A549 (cell line): Measurements from ENCODE around the gene SACM1L.

ENCODE experiments used
- HDAC2 ChIP-seq: fragments of 200-600 bp; sonication (generic); IDR thresholded peaks from 2 replicates; pipeline ENCODE4 v1.6.1; 2016
- JUNB ChIP-seq: fragments of >200 bp; sonication (Bioruptor Twin); formaldehyde crosslinking; IDR thresholded peaks from 2 replicates; pipeline ENCODE4 v1.6.1; 2016
- POLR2A ChIP-seq: IDR thresholded peaks from 2 replicates; pipeline ENCODE4 v1.6.1; 2012; ENCODE audit warnings: mild to moderate bottlenecking, low read length
- RAD21 ChIP-seq, 2 experiments: fragments of >200 bp in 1 of 2; sonication (Bioruptor Twin) in 1 of 2; formaldehyde crosslinking in 1 of 2; IDR thresholded peaks in 1 of 2; conservative IDR thresholded peaks in 1 of 2; 2 replicates in 1 of 2; 3 replicates in 1 of 2; pipeline ENCODE4 v1.6.1; 2012 to 2018; ENCODE audit warnings: inconsistent platforms in 1 of 2
- RCOR1 ChIP-seq: fragments of 150-350 bp; IDR thresholded peaks from 2 replicates; pipeline ENCODE4 v1.6.1; 2014; ENCODE audit warnings: antibody characterized with exemption, low read length, low read depth
- RFX5 ChIP-seq: fragments of 450-650 bp; IDR thresholded peaks from 2 replicates; pipeline ENCODE4 v1.7.1; 2014; ENCODE audit warnings: antibody characterized with exemption, mild to moderate bottlenecking, moderate library complexity
- ZFP36 ChIP-seq: fragments of 450-650 bp; IDR thresholded peaks from 2 replicates; pipeline ENCODE4 v1.6.1; 2014; ENCODE audit warnings: borderline replicate concordance; ENCODE audit not compliant: partially characterized antibody
- ZNF302 ChIP-seq: fragments of 250-450 bp; sonication (Bioruptor Pico); IDR thresholded peaks from 2 replicates; pipeline ENCODE4 v1.9.0; 2021; ENCODE audit warnings: inconsistent platforms, mild to moderate bottlenecking, moderate library complexity
- TF ChIP-seq, protein P1 (sequence below): fragments of >200 bp; sonication (Bioruptor Twin); formaldehyde crosslinking; IDR thresholded peaks from 3 replicates; pipeline ENCODE4 v1.5.1; 2016
- TF ChIP-seq, protein P2 (sequence below): fragments of 200-600 bp; sonication (generic); IDR thresholded peaks from 2 replicates; pipeline ENCODE4 v1.6.1; 2016; ENCODE audit warnings: antibody characterized with exemption, mild to moderate bottlenecking, moderate library complexity

DNA sequence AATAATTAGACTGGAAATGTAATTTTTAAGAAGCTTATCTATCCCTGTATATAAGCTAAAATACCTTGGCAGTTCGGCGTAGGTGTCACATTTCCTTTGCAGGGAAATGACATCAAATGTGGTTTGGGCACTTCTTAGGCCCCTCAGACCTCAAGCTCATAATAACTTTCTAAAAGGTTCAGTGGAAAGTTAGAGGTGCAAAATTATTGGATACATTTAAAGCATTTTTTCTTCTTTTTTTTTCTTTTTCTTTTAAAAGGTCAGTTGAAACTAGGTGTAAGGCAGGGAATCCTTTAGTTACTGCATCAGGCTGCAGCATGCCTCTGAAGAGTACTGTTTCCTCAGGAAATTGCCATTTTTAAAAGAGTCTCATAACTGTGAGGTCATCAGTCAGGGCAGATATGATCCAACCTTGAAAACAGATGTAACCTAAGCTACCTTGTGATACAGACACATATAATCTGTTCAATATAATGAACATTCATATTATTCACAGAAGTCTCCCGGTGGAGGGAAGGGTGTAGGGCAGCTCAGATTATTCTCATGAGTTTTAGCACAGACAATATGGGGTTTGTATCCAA, 4.8 kb downstream of the SACM1L start:
- TF ChIP-seq JUNB: no peak
- TF ChIP-seq RFX5: no peak
- TF ChIP-seq, protein P1, sequence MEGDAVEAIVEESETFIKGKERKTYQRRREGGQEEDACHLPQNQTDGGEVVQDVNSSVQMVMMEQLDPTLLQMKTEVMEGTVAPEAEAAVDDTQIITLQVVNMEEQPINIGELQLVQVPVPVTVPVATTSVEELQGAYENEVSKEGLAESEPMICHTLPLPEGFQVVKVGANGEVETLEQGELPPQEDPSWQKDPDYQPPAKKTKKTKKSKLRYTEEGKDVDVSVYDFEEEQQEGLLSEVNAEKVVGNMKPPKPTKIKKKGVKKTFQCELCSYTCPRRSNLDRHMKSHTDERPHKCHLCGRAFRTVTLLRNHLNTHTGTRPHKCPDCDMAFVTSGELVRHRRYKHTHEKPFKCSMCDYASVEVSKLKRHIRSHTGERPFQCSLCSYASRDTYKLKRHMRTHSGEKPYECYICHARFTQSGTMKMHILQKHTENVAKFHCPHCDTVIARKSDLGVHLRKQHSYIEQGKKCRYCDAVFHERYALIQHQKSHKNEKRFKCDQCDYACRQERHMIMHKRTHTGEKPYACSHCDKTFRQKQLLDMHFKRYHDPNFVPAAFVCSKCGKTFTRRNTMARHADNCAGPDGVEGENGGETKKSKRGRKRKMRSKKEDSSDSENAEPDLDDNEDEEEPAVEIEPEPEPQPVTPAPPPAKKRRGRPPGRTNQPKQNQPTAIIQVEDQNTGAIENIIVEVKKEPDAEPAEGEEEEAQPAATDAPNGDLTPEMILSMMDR: no peak
- no peak for TF ChIP-seq ZNF302 (CRISPR knock-in tag)
- TF ChIP-seq RAD21 (conservative IDR thresholded peaks at IDR 0.05 in 1 of 2, IDR thresholded peaks at IDR 0.05 in 1 of 2): no peak
- TF ChIP-seq ZFP36: no peak
- no peak for TF ChIP-seq POLR2A
- no peak for TF ChIP-seq HDAC2
- TF ChIP-seq RCOR1: no peak
- TF ChIP-seq, protein P2, sequence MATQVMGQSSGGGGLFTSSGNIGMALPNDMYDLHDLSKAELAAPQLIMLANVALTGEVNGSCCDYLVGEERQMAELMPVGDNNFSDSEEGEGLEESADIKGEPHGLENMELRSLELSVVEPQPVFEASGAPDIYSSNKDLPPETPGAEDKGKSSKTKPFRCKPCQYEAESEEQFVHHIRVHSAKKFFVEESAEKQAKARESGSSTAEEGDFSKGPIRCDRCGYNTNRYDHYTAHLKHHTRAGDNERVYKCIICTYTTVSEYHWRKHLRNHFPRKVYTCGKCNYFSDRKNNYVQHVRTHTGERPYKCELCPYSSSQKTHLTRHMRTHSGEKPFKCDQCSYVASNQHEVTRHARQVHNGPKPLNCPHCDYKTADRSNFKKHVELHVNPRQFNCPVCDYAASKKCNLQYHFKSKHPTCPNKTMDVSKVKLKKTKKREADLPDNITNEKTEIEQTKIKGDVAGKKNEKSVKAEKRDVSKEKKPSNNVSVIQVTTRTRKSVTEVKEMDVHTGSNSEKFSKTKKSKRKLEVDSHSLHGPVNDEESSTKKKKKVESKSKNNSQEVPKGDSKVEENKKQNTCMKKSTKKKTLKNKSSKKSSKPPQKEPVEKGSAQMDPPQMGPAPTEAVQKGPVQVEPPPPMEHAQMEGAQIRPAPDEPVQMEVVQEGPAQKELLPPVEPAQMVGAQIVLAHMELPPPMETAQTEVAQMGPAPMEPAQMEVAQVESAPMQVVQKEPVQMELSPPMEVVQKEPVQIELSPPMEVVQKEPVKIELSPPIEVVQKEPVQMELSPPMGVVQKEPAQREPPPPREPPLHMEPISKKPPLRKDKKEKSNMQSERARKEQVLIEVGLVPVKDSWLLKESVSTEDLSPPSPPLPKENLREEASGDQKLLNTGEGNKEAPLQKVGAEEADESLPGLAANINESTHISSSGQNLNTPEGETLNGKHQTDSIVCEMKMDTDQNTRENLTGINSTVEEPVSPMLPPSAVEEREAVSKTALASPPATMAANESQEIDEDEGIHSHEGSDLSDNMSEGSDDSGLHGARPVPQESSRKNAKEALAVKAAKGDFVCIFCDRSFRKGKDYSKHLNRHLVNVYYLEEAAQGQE: no peak
